ENCODE results near the gene BUB1B.
"Not testable (repeated sequence)": the region's sequence is repeated elsewhere in the genome, so short reads cannot be mapped to it uniquely, and the experiment has no call there.

The BUB1B gene

GRCh38 chr15:40160689-40161688, at the start of gene BUB1B:
Gene BUB1B, plus strand, starts transcription at chr15:40161069. Its CDS starts 152 bp downstream, at chr15:40161221.
- peak; percentile 60 for FAIRE-seq

DNA sequence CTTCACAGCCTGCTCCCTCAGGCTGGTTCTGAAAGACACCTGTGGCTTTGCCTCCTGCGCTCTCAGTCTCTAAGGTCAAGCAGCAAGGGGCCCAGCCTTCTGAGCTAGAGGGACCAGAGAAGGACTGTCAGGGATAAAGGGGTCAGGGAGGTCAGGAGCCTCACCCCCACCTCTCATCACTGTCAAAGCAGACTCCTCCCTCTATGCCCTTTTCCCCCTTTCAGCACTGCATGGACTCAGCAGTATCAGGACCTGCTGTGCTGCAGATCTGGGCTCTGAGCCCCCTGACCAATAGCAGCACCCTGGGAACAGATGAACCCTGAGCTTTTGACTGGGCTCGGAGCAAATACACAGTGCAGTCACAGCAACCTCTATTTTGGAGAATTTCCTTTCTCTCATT, 49.0 kb upstream of the BUB1B start:
- no peak for FAIRE-seq

DNA sequence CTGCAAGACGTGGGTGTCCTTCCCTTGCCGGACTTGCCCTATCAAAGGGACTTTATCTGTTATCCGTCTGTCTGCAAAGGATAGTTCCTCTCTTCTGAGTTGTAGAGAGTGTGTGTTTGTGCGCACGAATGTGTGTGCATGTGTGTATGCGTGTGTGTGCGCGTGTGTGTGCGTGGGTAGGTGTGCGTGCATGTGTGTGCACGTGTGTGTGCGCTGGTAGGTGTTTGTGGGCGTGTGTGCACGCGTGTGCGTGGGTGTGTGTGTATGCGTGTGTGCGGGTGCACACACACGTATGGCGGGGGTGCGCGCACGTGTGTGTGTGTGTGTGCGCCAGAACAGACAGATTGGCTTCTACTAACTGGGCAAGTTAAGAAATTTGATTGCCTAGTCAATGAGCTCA, 48.1 kb upstream of the BUB1B start:
- no peak for FAIRE-seq

- no peak for FAIRE-seq
Measured at GRCh38 chr15:40114218-40114617, 46.7 kb upstream of the BUB1B start.

DNA sequence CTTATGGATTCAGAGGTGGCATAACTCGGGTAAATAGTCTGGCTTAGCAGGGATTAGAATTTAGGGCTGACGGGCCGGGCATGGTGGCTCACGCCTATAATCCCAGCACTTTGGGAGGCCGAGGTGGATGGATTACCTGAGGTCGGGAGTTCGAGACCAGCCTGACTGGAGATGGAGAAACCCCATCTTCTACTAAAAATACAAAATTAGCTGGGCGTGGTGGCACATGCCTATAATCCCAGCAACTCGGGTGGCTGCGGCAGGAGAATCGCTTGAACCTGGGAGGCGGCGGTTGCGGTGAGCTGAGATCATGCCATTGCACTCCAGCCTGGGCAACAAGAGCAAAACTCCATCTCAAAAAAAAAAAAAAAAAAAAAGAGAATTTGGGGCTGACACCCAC, 45.8 kb upstream of the BUB1B start:
- not testable (repeated sequence) for FAIRE-seq

GRCh38 chr15:40115670-40116093, 45.2 kb upstream of the BUB1B start:
- no peak for FAIRE-seq

- no peak for FAIRE-seq
Measured at GRCh38 chr15:40118473-40118872, 42.4 kb upstream of the BUB1B start.

DNA sequence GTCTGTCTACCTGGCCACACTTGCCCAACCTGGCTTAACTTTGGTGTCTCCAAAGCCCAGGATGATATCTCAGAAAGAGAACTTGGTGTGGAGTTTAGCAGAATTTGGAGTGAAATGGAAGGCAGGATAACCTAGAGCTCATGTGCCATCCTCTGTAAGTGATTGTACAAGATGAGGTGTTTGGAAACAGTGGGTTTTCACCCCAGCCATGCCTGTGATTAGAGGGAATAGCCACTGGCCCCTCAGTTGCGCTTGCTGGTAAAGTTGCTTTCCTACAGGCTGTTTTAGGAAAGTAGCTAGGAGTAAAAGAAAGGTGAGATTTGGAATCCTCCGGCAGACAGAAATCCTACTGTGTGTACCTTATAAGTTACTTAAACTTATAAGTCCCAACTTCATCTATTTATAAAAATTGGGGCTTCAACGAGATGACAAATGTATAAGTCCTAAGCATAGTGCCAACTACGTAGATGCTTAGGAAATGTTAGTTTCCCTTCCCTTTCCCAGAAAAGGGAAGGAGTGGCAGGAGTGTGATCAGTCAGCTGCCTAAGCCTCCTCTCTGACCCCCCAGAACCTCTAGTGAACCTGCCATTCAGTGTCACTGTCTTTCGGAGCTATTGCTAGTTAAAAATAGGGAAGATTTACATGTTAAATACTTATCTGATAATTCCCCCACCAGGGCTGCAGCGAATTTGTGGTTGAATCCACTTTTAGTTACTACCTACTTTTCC, 38.8 kb upstream of the BUB1B start:
- no peak for FAIRE-seq

GRCh38 chr15:40122989-40123388, 37.9 kb upstream of the BUB1B start:
- not testable (repeated sequence) for FAIRE-seq

DNA sequence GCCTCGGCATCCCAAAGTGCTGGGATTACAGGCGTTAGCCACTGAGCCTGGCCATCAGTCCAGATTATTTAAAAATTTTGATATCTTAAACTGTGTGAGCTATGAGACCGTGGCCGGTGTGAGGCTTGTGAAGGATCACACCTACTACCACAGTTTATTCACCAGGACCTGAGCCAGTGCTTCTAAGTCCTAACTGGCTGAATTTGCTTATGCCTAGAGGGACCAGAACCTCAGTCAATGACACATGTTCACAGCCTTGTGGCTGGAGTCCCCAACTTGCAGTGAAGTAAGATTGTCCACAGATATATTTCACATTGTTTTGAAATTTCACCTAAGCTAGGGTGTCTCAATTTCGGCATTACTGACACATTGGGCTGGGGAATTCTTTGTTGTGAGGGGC, 37.0 kb upstream of the BUB1B start:
- FAIRE-seq = not testable (repeated sequence)

GRCh38 chr15:40124333-40124732, 36.5 kb upstream of the BUB1B start:
- FAIRE-seq = not testable (repeated sequence)

DNA sequence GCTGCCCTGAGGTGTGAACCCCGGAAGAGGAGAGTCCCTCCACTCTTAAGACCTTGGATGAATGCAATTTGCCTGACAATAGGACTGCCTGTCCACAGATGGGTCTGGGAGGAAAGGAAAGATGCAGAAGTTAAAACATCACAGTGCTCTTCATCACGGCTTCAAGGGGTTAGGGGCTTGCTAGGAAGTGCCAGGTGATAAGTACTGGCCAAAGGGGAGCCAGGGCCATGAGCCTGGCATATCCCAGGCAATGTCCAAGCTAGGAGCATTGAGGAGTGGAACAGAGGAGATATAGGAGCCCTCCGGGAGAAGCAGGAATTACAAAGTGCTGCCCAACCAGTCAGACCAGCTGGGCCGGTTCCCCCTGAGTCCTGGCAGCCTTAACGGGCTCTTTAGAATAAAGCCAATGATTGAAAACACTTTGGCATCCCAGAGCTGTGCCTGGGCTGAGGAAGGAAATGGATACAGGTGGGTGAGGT, 36.0 kb upstream of the BUB1B start:
- not testable (repeated sequence) for FAIRE-seq

GRCh38 chr15:40125950-40126349, 34.9 kb upstream of the BUB1B start:
- peak; percentile 89 for FAIRE-seq

DNA sequence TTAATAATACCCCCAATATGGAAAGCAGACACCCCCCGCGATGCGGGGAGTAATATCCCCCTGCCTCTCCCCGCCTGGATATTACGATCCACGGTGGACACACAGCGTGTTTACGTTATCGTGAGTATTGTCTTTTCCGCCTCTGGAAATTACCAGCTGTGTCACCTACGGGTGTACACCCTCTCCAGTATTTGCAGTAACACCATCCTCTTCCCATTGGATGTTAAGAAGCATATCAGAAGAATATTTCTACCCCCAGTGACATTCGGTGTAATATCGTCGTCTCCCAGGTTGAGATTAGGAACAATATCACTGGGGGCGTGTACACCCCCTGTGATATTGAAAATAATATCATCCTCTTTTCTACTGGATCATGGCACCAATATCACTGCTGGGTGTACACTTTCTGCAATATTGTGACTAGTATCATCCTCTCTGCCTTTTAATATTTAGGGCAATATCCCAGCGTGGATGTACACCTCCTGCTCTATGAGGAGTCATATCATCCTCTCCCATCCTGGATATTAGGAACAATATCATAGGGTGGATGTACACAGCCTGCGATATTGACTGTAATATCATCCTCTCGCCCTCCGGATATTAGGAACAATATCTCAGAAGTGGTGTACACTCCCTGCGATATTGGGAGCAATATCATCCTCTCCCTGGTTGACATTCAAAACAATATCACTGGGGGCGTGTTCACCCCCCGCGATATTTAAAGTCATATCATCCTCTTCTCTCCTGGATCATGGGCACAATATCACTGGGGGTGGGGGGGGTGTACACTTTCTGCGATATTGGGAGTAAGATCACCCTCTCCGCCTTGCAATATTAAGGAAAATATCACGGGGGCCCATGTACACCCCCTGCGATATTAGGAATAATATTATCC, 31.9 kb upstream of the BUB1B start:
- FAIRE-seq = no peak

GRCh38 chr15:40130118-40130517, 30.8 kb upstream of the BUB1B start:
- no peak for FAIRE-seq

DNA sequence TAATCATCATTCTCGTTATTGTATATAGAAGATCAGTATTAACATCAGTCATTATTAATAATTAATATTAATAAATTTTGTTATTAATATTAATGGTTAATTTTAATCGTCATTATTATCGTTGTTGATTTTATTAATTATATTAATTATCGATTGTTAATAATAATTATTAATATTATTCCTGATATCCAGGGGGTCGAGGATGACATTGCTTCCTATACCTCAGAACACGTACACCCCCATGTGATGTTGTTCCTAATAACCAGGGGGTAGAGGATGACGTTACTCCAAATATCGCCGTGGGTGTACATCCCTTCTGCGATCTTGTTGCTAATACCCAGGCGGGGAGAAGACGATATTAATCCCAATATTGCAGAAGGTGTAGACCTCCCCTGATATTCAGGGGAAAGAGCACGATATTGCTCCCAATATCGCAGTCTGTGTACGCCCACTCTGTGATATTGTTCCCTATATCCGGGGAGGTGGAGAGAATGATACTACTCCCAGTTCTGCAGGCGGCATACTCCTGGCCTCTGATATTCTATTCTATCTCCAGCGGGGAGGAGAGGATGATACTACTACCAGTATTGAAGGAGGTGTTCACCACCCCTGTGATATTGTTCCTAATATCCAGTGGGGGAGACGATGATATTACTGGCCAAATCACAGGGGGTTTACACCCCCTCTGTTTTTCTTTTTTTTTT, 29.9 kb upstream of the BUB1B start:
- no peak for FAIRE-seq

DNA sequence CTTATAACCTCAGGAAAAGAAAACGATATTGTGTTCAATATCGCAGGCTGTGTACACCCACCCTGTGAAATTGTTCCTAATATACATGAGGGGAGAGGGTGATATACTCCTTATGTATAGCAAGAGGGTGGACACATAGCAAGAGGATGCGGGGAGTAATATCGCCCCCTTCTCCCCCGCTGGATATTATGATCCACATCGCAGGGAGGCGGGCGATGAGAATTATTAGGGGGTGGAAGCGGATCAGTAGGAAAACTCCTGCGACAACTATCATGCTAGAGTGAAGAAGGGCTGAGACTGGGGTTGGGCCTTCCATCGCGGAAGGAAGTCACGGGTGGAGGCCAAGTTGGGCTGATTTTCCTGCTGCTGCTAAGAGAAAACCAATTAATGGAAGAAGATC, 27.3 kb upstream of the BUB1B start:
- no peak for FAIRE-seq

- no peak for FAIRE-seq
Measured at GRCh38 chr15:40134885-40135284, 26.0 kb upstream of the BUB1B start.

- not testable (repeated sequence) for FAIRE-seq
Measured at GRCh38 chr15:40135846-40136450, 24.9 kb upstream of the BUB1B start.

DNA sequence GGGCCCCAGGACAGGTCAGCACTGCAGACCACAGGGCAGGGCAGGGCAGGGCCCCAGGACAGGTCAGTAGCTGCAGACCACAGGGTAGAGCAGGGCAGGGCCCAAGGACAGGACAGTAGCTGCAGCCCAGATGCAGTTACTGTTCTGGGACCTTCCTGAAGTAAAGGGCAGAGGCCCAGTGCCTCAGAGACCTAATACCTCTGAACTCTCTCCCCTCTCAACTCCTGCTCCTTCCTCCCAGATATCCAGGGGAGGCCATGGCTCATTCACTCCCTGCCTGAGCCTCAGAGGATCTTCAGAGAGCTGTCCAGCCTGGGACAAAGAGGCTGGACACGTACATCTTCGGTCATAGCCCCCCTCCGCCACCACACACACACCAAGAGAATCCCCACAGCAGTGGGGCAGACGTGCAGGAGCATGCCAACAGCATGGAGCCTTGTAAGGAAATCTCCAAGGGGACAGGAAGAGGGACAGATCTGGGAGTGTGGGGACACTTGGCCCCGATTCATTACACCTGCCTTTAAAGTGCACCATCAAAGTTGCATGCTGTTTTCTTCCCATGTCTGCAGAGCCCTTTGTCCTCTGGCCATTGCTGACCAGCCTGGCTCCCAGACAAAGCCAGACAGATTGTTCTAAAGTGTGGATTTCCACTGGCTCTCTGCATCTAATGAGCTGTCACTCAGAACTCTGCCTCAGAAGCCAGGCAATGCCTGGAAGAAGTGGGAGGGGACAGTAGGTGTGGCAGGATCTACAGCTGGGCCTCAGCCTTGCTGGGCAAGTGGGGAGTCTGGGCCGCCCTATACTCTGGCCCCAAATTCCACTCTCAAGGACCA, 24.2 kb upstream of the BUB1B start:
- no peak for FAIRE-seq

All from TTC549 (cell line).